H9 (cell line): ENCODE data around the gene ZNF556. TPM values are rescaled to one million over a fixed set of nuclear protein-coding genes. Genes with fewer than 3 reads are reported as not detected.

ENCODE experiments used
- DNase-seq: peaks from one replicate; pipeline ENCODE4 v3.0.0-alpha.2; 2017
- H2AFZ ChIP-seq: one replicate; pipeline ENCODE4 v1.6.1; 2013; ENCODE audit warnings: mild to moderate bottlenecking, low read length, control low read depth, moderate library complexity
- H2AK5ac ChIP-seq: 2 replicates; pipeline ENCODE4 v1.6.1; 2013; ENCODE audit warnings: low read length, control low read depth, mixed read lengths; ENCODE audit not compliant: insufficient read length
- H2BK120ac ChIP-seq: one replicate; pipeline ENCODE4 v1.6.1; 2013; ENCODE audit warnings: low read depth, mild to moderate bottlenecking, low read length, control low read depth, inconsistent platforms; ENCODE audit not compliant: poor library complexity, severe bottlenecking
- H2BK12ac ChIP-seq: 2 replicates; pipeline ENCODE4 v1.6.1; 2013; ENCODE audit warnings: low read length, control low read depth, mixed read lengths, low read depth; ENCODE audit not compliant: insufficient read length
- H2BK15ac ChIP-seq: 2 replicates; pipeline ENCODE4 v1.6.1; 2013; ENCODE audit warnings: low read depth, low read length, control low read depth
- H2BK20ac ChIP-seq: one replicate; pipeline ENCODE4 v1.6.1; 2013; ENCODE audit warnings: low read depth, mild to moderate bottlenecking, low read length, control low read depth, inconsistent platforms; ENCODE audit not compliant: poor library complexity, severe bottlenecking
- H2BK5ac ChIP-seq: 2 replicates; pipeline ENCODE4 v1.6.1; 2013; ENCODE audit warnings: low read length, control low read depth, mixed read lengths; ENCODE audit not compliant: insufficient read length
- H3K14ac ChIP-seq: 2 replicates; pipeline ENCODE4 v1.6.1; 2013; ENCODE audit warnings: low read length, control low read depth; ENCODE audit not compliant: insufficient read depth
- H3K18ac ChIP-seq: 2 replicates; pipeline ENCODE4 v1.6.1; 2013; ENCODE audit warnings: low read depth, mild to moderate bottlenecking, mixed read lengths, low read length, control low read depth; ENCODE audit not compliant: insufficient read length
- H3K23ac ChIP-seq: 2 replicates; pipeline ENCODE4 v1.6.1; 2013; ENCODE audit warnings: low read length, control low read depth, mixed read lengths, low read depth; ENCODE audit not compliant: insufficient read length
- H3K23me2 ChIP-seq: 2 replicates; pipeline ENCODE4 v1.6.1; 2013; ENCODE audit warnings: low read depth, mild to moderate bottlenecking, mixed read lengths, low read length, control low read depth; ENCODE audit not compliant: insufficient read length, poor library complexity, severe bottlenecking
- H3K27ac ChIP-seq: 2 replicates; pipeline ENCODE4 v1.5.1; 2013; ENCODE audit warnings: low read length, control low read depth, mixed read lengths, low read depth; ENCODE audit not compliant: insufficient read length
- H3K27me3 ChIP-seq: 2 replicates; pipeline ENCODE4 v1.6.1; 2013; ENCODE audit warnings: low read length, control low read depth, inconsistent platforms; ENCODE audit not compliant: insufficient read depth
- H3K4ac ChIP-seq: 2 replicates; pipeline ENCODE4 v1.6.1; 2013; ENCODE audit warnings: low read depth, mild to moderate bottlenecking, control low read depth, inconsistent platforms, low read length, moderate library complexity
- H3K4me1 ChIP-seq: 2 replicates; pipeline ENCODE4 v1.6.1; 2013; ENCODE audit warnings: low read length, control low read depth, inconsistent platforms; ENCODE audit not compliant: insufficient read depth
- H3K4me2 ChIP-seq: 2 replicates; pipeline ENCODE4 v1.6.1; 2013; ENCODE audit warnings: low read length, control low read depth, mixed read lengths; ENCODE audit not compliant: insufficient read length, insufficient read depth
- H3K56ac ChIP-seq: 2 replicates; pipeline ENCODE4 v1.6.1; 2013; ENCODE audit warnings: low read depth, mild to moderate bottlenecking, mixed read lengths, low read length, control low read depth; ENCODE audit not compliant: insufficient read length
- H3K79me1 ChIP-seq: 2 replicates; pipeline ENCODE4 v1.6.1; 2013; ENCODE audit warnings: low read depth, mild to moderate bottlenecking, moderate library complexity, low read length, control low read depth, inconsistent platforms; ENCODE audit not compliant: insufficient read depth, poor library complexity, severe bottlenecking
- H3K79me2 ChIP-seq: 2 replicates; pipeline ENCODE4 v1.6.1; 2013; ENCODE audit warnings: low read length, control low read depth, inconsistent platforms; ENCODE audit not compliant: insufficient read depth
- H3K9ac ChIP-seq: 2 replicates; pipeline ENCODE4 v1.6.1; 2013; ENCODE audit warnings: low read length, control low read depth, mixed read lengths; ENCODE audit not compliant: insufficient read length; ENCODE audit errors: extremely low read depth
- H3K9me3 ChIP-seq: one replicate; pipeline ENCODE4 v1.6.1; 2013; ENCODE audit warnings: low read depth, low read length, inconsistent platforms; ENCODE audit not compliant: control insufficient read depth
- H3T11ph ChIP-seq: one replicate; pipeline ENCODE4 v1.6.1; 2013; ENCODE audit warnings: mild to moderate bottlenecking, low read length, control low read depth, inconsistent platforms
- H4K20me1 ChIP-seq: one replicate; pipeline ENCODE4 v1.6.1; 2013; ENCODE audit not compliant: control insufficient read depth, insufficient read length, insufficient read depth
- H4K5ac ChIP-seq: 2 replicates; pipeline ENCODE4 v1.6.1; 2013; ENCODE audit warnings: low read depth, mild to moderate bottlenecking, mixed read lengths, low read length, control low read depth; ENCODE audit not compliant: insufficient read length
- H4K8ac ChIP-seq: replicated peaks from 2 replicates; pipeline ENCODE4 v1.6.1; 2013; ENCODE audit warnings: low read length, control low read depth, mixed read lengths, low read depth; ENCODE audit not compliant: insufficient read length
- H4K91ac ChIP-seq: 2 replicates; pipeline ENCODE4 v1.6.1; 2013; ENCODE audit warnings: low read depth, mild to moderate bottlenecking, moderate library complexity, mixed read lengths, low read length, control low read depth; ENCODE audit not compliant: insufficient read length
- H3K27ac Mint-ChIP-seq, 3 experiments: 2 replicates in 2 of 3; 3 replicates in 1 of 3; pipeline ENCODE4 v1.8.0; 2020 to 2021; ENCODE audit warnings: mixed read lengths in 3 of 3, mild to moderate bottlenecking in 1 of 3, moderate library complexity in 1 of 3
- H3K27me3 Mint-ChIP-seq: 2 replicates; pipeline ENCODE4 v1.8.0; 2021; ENCODE audit warnings: low read depth, mild to moderate bottlenecking, moderate library complexity, mixed read lengths
- H3K36me3 Mint-ChIP-seq, 3 experiments: 2 replicates in 2 of 3; 3 replicates in 1 of 3; pipeline ENCODE4 v1.8.0; 2020 to 2021; ENCODE audit warnings: low read depth in 3 of 3, mixed read lengths in 3 of 3; ENCODE audit not compliant: insufficient read depth in 1 of 3
- H3K4me1 Mint-ChIP-seq, 2 experiments: 2 replicates each; pipeline ENCODE4 v1.8.0; 2020; ENCODE audit warnings: mixed read lengths in 2 of 2
- H3K4me3 Mint-ChIP-seq, 2 experiments: 2 replicates in 1 of 2; 3 replicates in 1 of 2; pipeline ENCODE4 v1.8.0; 2020 to 2021; ENCODE audit warnings: mild to moderate bottlenecking in 2 of 2, mixed read lengths in 2 of 2, moderate library complexity in 1 of 2
- H3K9me3 Mint-ChIP-seq, 2 experiments: 2 replicates in 1 of 2; 3 replicates in 1 of 2; pipeline ENCODE4 v1.8.0; 2020; ENCODE audit warnings: mild to moderate bottlenecking in 2 of 2, mixed read lengths in 2 of 2, moderate library complexity in 1 of 2
- CTCF ChIP-seq: fragments of 200-600 bp; sonication (generic); conservative IDR thresholded peaks from 3 replicates; pipeline ENCODE4 v1.8.0; 2021; ENCODE audit warnings: antibody characterized with exemption, mild to moderate bottlenecking
- WGBS: extraction: QIAGEN DNeasy Blood & Tissue Kit; methylation state at CpG from one replicate; pipeline ENCODE4 v1.1.7; 2013; ENCODE audit warnings: missing lambda C conversion rate, low lambda C conversion rate, mixed read lengths; ENCODE audit not compliant: insufficient read length; ENCODE audit errors: extremely low coverage; 5-methylcytosine and 5-hydroxymethylcytosine counted together
- total RNA-seq: library from RNA; stranded (reverse); gene quantifications from 2 replicates; pipeline ENCODE4 v1.2.1, GENCODE V29; 2021

Gene ZNF556
- total RNA-seq, 1 experiment from 2014 or later, result not detected

- Histone ChIP-seq H3K79me2 (0 out of 2 replicates have a peak, but pooled peaks cover 2% of the 10 kb centered on the region), H4K91ac (no peak overlapping the region), H2AFZ (no peak overlapping the region), H3K23ac (no peak overlapping the region), H3K27ac (no peak overlapping the region), H3K4ac (no peak overlapping the region), H2AK5ac (no peak overlapping the region), H2BK15ac (no peak overlapping the region), H2BK12ac (no peak overlapping the region), H3K4me1 (no peaks in the 10 kb centered on the region), H3K23me2 (peaks cover 5% of the 10 kb centered on the region), H3K79me1 (no peaks in the 10 kb centered on the region), H3K9ac (no peak overlapping the region), H4K20me1 (no peaks in the 10 kb centered on the region), H3K9me3 (peaks cover 12% of the 10 kb centered on the region), H2BK120ac (no peak overlapping the region), H2BK5ac (no peak overlapping the region), H4K8ac (no peak overlapping the region), H3T11ph (no peak overlapping the region), H3K27me3 (no peaks in the 10 kb centered on the region), H2BK20ac (no peak overlapping the region), H3K14ac (no peak overlapping the region), H3K56ac (no peak overlapping the region), H4K5ac (no peak overlapping the region), H3K18ac (no peak overlapping the region), H3K4me2 (no peak overlapping the region)
- Mint-ChIP-seq H3K27ac (no peak overlapping the region), H3K9me3 (peaks cover 42 to 57% of the 10 kb centered on the region in 2 experiments), H3K36me3 (peaks cover 48 to 58% (median 51%) of the 10 kb centered on the region in 3 experiments), H3K27me3 (no peaks in the 10 kb centered on the region), H3K4me1 (peaks cover 5 to 13% of the 10 kb centered on the region in 2 experiments), H3K4me3 (no peak overlapping the region)
- DNase-seq, result no peak
- WGBS, result no CpG with 5 or more reads among the region's 13 CpGs
- no peak for TF ChIP-seq CTCF
Measured at GRCh38 chr19:2846180-2846894, 20.8 kb upstream of the ZNF556 start.
